ENCODE results near the gene LPA.

GRCh38 chr6:160685762-160686450 lies 21.8 kb upstream of the LPA start:
- TF ChIP-seq POLR2A (IDR thresholded peaks at IDR 0.05; ENCODE audit: low read length) (no peak), GATA1 (IDR thresholded peaks at IDR 0.05; ENCODE audit: low read depth, low read length) (no peak)
